ENCODE results near the gene CFAP68. TPM values are rescaled to one million over a fixed set of nuclear protein-coding genes. Genes with fewer than 3 reads are reported as not detected.
"Not testable (repeated sequence)": the region's sequence is repeated elsewhere in the genome, so short reads cannot be mapped to it uniquely, and the experiment has no call there.

The CFAP68 gene
- total RNA-seq, 2 donors from 2014 or later, result 11.6 to 12.7 TPM

GRCh38 chr11:111932611-111932950 is 53.2 kb downstream of the CFAP68 start:
- WGBS, 2 experiments (ENCODE audit: insufficient coverage in 1 of 2, insufficient read length in 1 of 2), result 87 to 100% methylated on average over 1 to 2 of the region's 2 CpGs
- Histone ChIP-seq H3K4me1 (ENCODE audit: control insufficient read depth, insufficient read depth, low read length) (peaks cover 2% of the 10 kb centered on the region), H3K9ac (ENCODE audit: extremely low read depth, low read length, poor library complexity, severe bottlenecking) (no peak overlapping the region), H3K27me3 (ENCODE audit: control insufficient read depth, insufficient read depth, low read length, poor library complexity, severe bottlenecking) (no peaks in the 10 kb centered on the region), H3K4me3 (ENCODE audit: low read length) (no peak overlapping the region), H3K36me3 (ENCODE audit: control insufficient read depth, insufficient read depth, low read length) (no peaks in the 10 kb centered on the region), H3K9me3 (ENCODE audit: control insufficient read depth, low read length) (no peaks in the 10 kb centered on the region), H3K27ac (ENCODE audit: low read depth, low read length) (no peak overlapping the region)
- Mint-ChIP-seq H3K9me3 (no peaks in the 10 kb centered on the region), H3K27ac (no peak overlapping the region), H3K4me3 (no peak overlapping the region), H3K36me3 (ENCODE audit: low read depth) (no peaks in the 10 kb centered on the region), H3K27me3 (ENCODE audit: insufficient read depth) (no peaks in the 10 kb centered on the region), H3K4me1 (peaks cover 2% of the 10 kb centered on the region)
- DNase-seq, result no peak
- no peak for TF ChIP-seq CTCF (conservative IDR thresholded peaks at IDR 0.05)

GRCh38 chr11:111933176-111933575 is 53.8 kb downstream of the CFAP68 start:
- not testable (repeated sequence) for H3K27ac ChIP-seq (ENCODE audit: low read depth, low read length); H3K27me3 Mint-ChIP-seq (ENCODE audit: insufficient read depth); H3K9me3 Mint-ChIP-seq; H3K4me3 Mint-ChIP-seq; H3K27me3 ChIP-seq (ENCODE audit: control insufficient read depth, insufficient read depth, low read length, poor library complexity, severe bottlenecking); H3K4me1 ChIP-seq (ENCODE audit: control insufficient read depth, insufficient read depth, low read length); H3K4me3 ChIP-seq (ENCODE audit: low read length); H3K4me1 Mint-ChIP-seq; H3K27ac Mint-ChIP-seq; H3K36me3 ChIP-seq (ENCODE audit: control insufficient read depth, insufficient read depth, low read length); H3K9ac ChIP-seq (ENCODE audit: extremely low read depth, low read length, poor library complexity, severe bottlenecking); H3K36me3 Mint-ChIP-seq (ENCODE audit: low read depth); H3K9me3 ChIP-seq (ENCODE audit: control insufficient read depth, low read length)
- 89 to 94% methylated on average over 11 to 14 of the region's 14 CpGs for WGBS, 2 experiments (ENCODE audit: insufficient coverage in 1 of 2, insufficient read length in 1 of 2)
- peak; percentile 25 for DNase-seq

GRCh38 chr11:111933872-111934271 is 54.5 kb downstream of the CFAP68 start:
- no peak overlapping the region for H3K27ac Mint-ChIP-seq
- no peak overlapping the region for H3K4me3 ChIP-seq (ENCODE audit: low read length)
- no peaks in the 10 kb centered on the region for H3K36me3 Mint-ChIP-seq (ENCODE audit: low read depth)
- no peak for TF ChIP-seq CTCF (conservative IDR thresholded peaks at IDR 0.05)
- H3K9me3 Mint-ChIP-seq, result no peaks in the 10 kb centered on the region
- H3K4me3 Mint-ChIP-seq, result no peak overlapping the region
- no peak overlapping the region for H3K9ac ChIP-seq (ENCODE audit: extremely low read depth, low read length, poor library complexity, severe bottlenecking)
- peaks cover 7% of the 10 kb centered on the region for H3K4me1 ChIP-seq (ENCODE audit: control insufficient read depth, insufficient read depth, low read length)
- 100% methylated on average over 1 of the region's 1 CpG; no CpG with 5 or more reads in 1 of the 2 experiments for WGBS, 2 experiments (ENCODE audit: insufficient coverage in 1 of 2, insufficient read length in 1 of 2)
- H3K27me3 Mint-ChIP-seq (ENCODE audit: insufficient read depth), result no peaks in the 10 kb centered on the region
- no peak for DNase-seq
- no peaks in the 10 kb centered on the region for H3K9me3 ChIP-seq (ENCODE audit: control insufficient read depth, low read length)
- H3K27me3 ChIP-seq (ENCODE audit: control insufficient read depth, insufficient read depth, low read length, poor library complexity, severe bottlenecking), result no peaks in the 10 kb centered on the region
- H3K4me1 Mint-ChIP-seq, result peaks cover 14% of the 10 kb centered on the region
- no peak overlapping the region for H3K27ac ChIP-seq (ENCODE audit: low read depth, low read length)
- H3K36me3 ChIP-seq (ENCODE audit: control insufficient read depth, insufficient read depth, low read length), result no peaks in the 10 kb centered on the region

GRCh38 chr11:111934306-111934705 is 55.0 kb downstream of the CFAP68 start:
- Mint-ChIP-seq H3K27me3 (ENCODE audit: insufficient read depth) (no peaks in the 10 kb centered on the region), H3K4me3 (no peak overlapping the region), H3K36me3 (ENCODE audit: low read depth) (no peaks in the 10 kb centered on the region), H3K9me3 (no peaks in the 10 kb centered on the region), H3K27ac (no peak overlapping the region), H3K4me1 (peaks cover 15% of the 10 kb centered on the region)
- Histone ChIP-seq H3K4me3 (ENCODE audit: low read length) (no peak overlapping the region), H3K9me3 (ENCODE audit: control insufficient read depth, low read length) (no peaks in the 10 kb centered on the region), H3K36me3 (ENCODE audit: control insufficient read depth, insufficient read depth, low read length) (no peaks in the 10 kb centered on the region), H3K27ac (ENCODE audit: low read depth, low read length) (no peak overlapping the region), H3K4me1 (ENCODE audit: control insufficient read depth, insufficient read depth, low read length) (peaks cover 7% of the 10 kb centered on the region), H3K9ac (ENCODE audit: extremely low read depth, low read length, poor library complexity, severe bottlenecking) (no peak overlapping the region), H3K27me3 (ENCODE audit: control insufficient read depth, insufficient read depth, low read length, poor library complexity, severe bottlenecking) (no peaks in the 10 kb centered on the region)
- 61% methylated on average over 1 of the region's 1 CpG; no CpG with 5 or more reads in 1 of the 2 experiments for WGBS, 2 experiments (ENCODE audit: insufficient coverage in 1 of 2, insufficient read length in 1 of 2)
- peak; percentile 23 for DNase-seq
- TF ChIP-seq CTCF (conservative IDR thresholded peaks at IDR 0.05), result no peak

Measured in endodermal cell (in vitro differentiated cells).